Heart left ventricle (tissue), 16 donors: ENCODE measurements around the gene SLC29A2. TPM values are rescaled to one million over a fixed set of nuclear protein-coding genes. Genes with fewer than 3 reads are reported as not detected.

ENCODE experiments used
- ATAC-seq, 4 donors: fragments of 200-7000 bp; cut with Tn5 transposase; one replicate each; pipeline ENCODE4 v1.9.1; 2020 to 2022; ENCODE audit warnings: moderate library complexity in 4 of 4, mild to moderate bottlenecking in 3 of 4, moderate number of reproducible peaks in 1 of 4
- DNase-seq, 5 donors: peaks; one replicate each; pipeline ENCODE4 v3.0.0-alpha.2; 2020
- H3K27ac ChIP-seq, 12 donors: fragments of 200-600 bp; sonication (generic) in 4 of 12; one replicate each; pipeline versions ENCODE4 v1.5.0 to v1.8.0; 2016 to 2022; ENCODE audit warnings: mild to moderate bottlenecking in 2 of 12
- H3K27me3 ChIP-seq, 9 donors: fragments of 200-600 bp; sonication (generic) in 2 of 9; one replicate each; pipeline versions ENCODE4 v1.5.1 to v1.8.0; 2016 to 2022; ENCODE audit warnings: mild to moderate bottlenecking in 3 of 9
- H3K36me3 ChIP-seq, 9 donors: fragments of 200-600 bp; sonication (generic) in 2 of 9; one replicate each; pipeline versions ENCODE4 v1.5.0 to v1.8.0; 2018 to 2022; ENCODE audit warnings: mild to moderate bottlenecking in 2 of 9
- H3K4me1 ChIP-seq, 12 donors: fragments of 200-600 bp; sonication (generic) in 4 of 12; one replicate each; pipeline versions ENCODE4 v1.5.0 to v1.8.0; 2016 to 2022; ENCODE audit warnings: mild to moderate bottlenecking in 3 of 12
- H3K4me3 ChIP-seq, 12 donors: fragments of 200-600 bp; sonication (generic) in 4 of 12; one replicate each; pipeline versions ENCODE4 v1.5.0 to v1.8.0; 2017 to 2022; ENCODE audit warnings: mild to moderate bottlenecking in 9 of 12, moderate library complexity in 4 of 12
- H3K9me3 ChIP-seq, 12 donors: fragments of 200-600 bp; sonication (generic) in 4 of 12; one replicate each; pipeline versions ENCODE4 v1.5.0 to v1.8.0; 2016 to 2022; ENCODE audit warnings: mild to moderate bottlenecking in 1 of 12
- CTCF ChIP-seq, 12 donors: fragments of 200-600 bp; sonication (generic) in 4 of 12; IDR thresholded peaks; one replicate each; pipeline versions ENCODE4 v1.5.0 to v1.8.0; 2018 to 2022; ENCODE audit warnings: antibody characterized with exemption in 12 of 12, mild to moderate bottlenecking in 5 of 12
- POLR2A ChIP-seq, 2 donors: fragments of 450-650 bp; IDR thresholded peaks; one replicate each; pipeline ENCODE4 v1.6.1; 2017; ENCODE audit warnings: antibody characterized with exemption in 2 of 2, mild to moderate bottlenecking in 2 of 2, moderate library complexity in 2 of 2
- WGBS, 4 donors: extraction: QIAGEN DNeasy Blood & Tissue Kit in 2 of 4; methylation state at CpG; one replicate each; pipeline versions ENCODE4 v1.1.5 to v1.1.7; 2013 to 2018; 5-methylcytosine and 5-hydroxymethylcytosine counted together
- intact Hi-C, 10 donors: fragments of 100-400 bp; cut with DNase I; formaldehyde crosslinking; loops; one replicate each; pipeline versions ENCODE4 v1.11.1 to v1.14.2; 2022
- polyA plus RNA-seq, 2 donors: library from polyadenylated mRNA; stranded (reverse); fragments of 200-250 nt; gene quantifications; one replicate each; pipeline ENCODE4 v1.2.3, GENCODE V29; 2013
- total RNA-seq, 9 donors: library from RNA; depleted of rRNA in 2 of 9; stranded (reverse); fragments of >200 nt in 2 of 9; fragmentation: NEBNext Ultra II Directional in 3 of 9; extraction: Animal tissue kit (Norgen Biotek cat#: 25700) in 3 of 9; gene quantifications; one replicate each; pipeline versions ENCODE4 v1.1.0 to v1.2.4, GENCODE V29; 2016 to 2023
- donor health status: ischemic (EF 13 %, LVEDD 7.1; RV severe dilation, severe dysfunction).
- donor health status: healthy with polysubstance abuse.
- donor health status: DM: no; HTN: yes; CAD: no.
- donor health status: DM: no; HTN: no; CAD: no.
- donor health status: ischemic (EF 25% LVEDD 6.9; RV normal size, moderate dysfunction).
- donor health status: ischemic (EF 25% LVEDD 5.7; RV mildly dilated, moderate dysfunction).
- donor health status: healthy.
- donor health status: DM: yes; HTN: yes; CAD: no.
- donor health status: ischemic (EF 35%, LVEDD 5.7; RV mildly dilated, moderate dysfunction).
- donor health status: nonischemic (EF 11% LVEDD 7.7; RV severe dilation, severe dysfunction).
- donor health status: DM: yes; HTN: yes; CAD: no.
- donor health status: PGD.
- donor health status: ischemic (EF 29% LVEDD 5.4; RV normal size, mild dysfunction).
- donor health status: nonischemic (EF 23%, LVEDD 6.1; RV moderate dilation, normal function).

The SLC29A2 gene
- total and polyA plus RNA-seq, 11 donors, result 6.8 to 30.9 (median 13.1) TPM

GRCh38 chr11:66318600-66318970 is 53.0 kb downstream of the SLC29A2 start:
- 80 to 87% (median 82%) methylated on average over 3 of the region's 3 CpGs for WGBS, 4 donors
- H3K36me3 ChIP-seq, result no peaks in the 10 kb centered on the region
- no peak for ATAC-seq
- TF ChIP-seq POLR2A (IDR thresholded peaks at IDR 0.05) (no peak), CTCF (IDR thresholded peaks at IDR 0.05) (no peak)
- H3K4me3 ChIP-seq, result no peak overlapping the region
- intact Hi-C loops, result no loop called here
- peaks cover 0 to 44% (median 29%) of the 10 kb centered on the region in 12 donors for H3K4me1 ChIP-seq
- peak overlapping the region in 9 of 12 donors; percentile 47 to 94 (median 85) for H3K27ac ChIP-seq
- H3K27me3 ChIP-seq, result no peaks in the 10 kb centered on the region
- no peaks in the 10 kb centered on the region for H3K9me3 ChIP-seq
- peak in 1 of 5 donors; percentile 33 for DNase-seq

GRCh38 chr11:66317723-66318599 is 53.6 kb downstream of the SLC29A2 start:
- Histone ChIP-seq H3K27me3 (no peaks in the 10 kb centered on the region), H3K27ac (peak overlapping the region; percentile 51 to 94 (median 84)), H3K4me1 (peaks cover 0 to 51% (median 35%) of the 10 kb centered on the region in 12 donors), H3K4me3 (peak overlapping the region in 9 of 12 donors; percentile 54 to 66 (median 63)), H3K36me3 (no peaks in the 10 kb centered on the region), H3K9me3 (no peaks in the 10 kb centered on the region)
- intact Hi-C loops, result no loop called here
- DNase-seq (peak; percentile 52 to 76 (median 72)), ATAC-seq (peak in 3 of 4 donors; percentile 30 to 35 (median 32))
- TF ChIP-seq CTCF (IDR thresholded peaks at IDR 0.05) (no peak), POLR2A (IDR thresholded peaks at IDR 0.05) (no peak)
- WGBS, 4 donors, result 33 to 55% (median 39%) methylated on average over 11 to 16 of the region's 16 CpGs

GRCh38 chr11:66317322-66317722 is 54.2 kb downstream of the SLC29A2 start:
- Histone ChIP-seq H3K9me3 (no peaks in the 10 kb centered on the region), H3K4me1 (peaks cover 0 to 52% (median 34%) of the 10 kb centered on the region in 12 donors), H3K27me3 (no peaks in the 10 kb centered on the region), H3K4me3 (peak overlapping the region in 11 of 12 donors; percentile 42 to 66 (median 62)), H3K27ac (peak overlapping the region; percentile 51 to 94 (median 84)), H3K36me3 (no peaks in the 10 kb centered on the region)
- intact Hi-C loops, result no loop called here
- ATAC-seq (peak; percentile 11 to 31 (median 20)), DNase-seq (peak in 4 of 5 donors; percentile 60 to 77 (median 66))
- TF ChIP-seq CTCF (IDR thresholded peaks at IDR 0.05) (no peak), POLR2A (IDR thresholded peaks at IDR 0.05) (no peak)
- WGBS, 4 donors, result 5 to 21% (median 7%) methylated on average over 14 of the region's 14 CpGs; no CpG with 5 or more reads in 1 of the 4 donors

GRCh38 chr11:66316849-66317251 is 54.7 kb downstream of the SLC29A2 start, which contains the start of gene CD248:
CD248 (minus strand) TSS chr11:66317044; CDS start chr11:66317027, 17 bp downstream.
- Histone ChIP-seq H3K9me3 (no peaks in the 10 kb centered on the region), H3K27ac (peak within 1 kb of the TSS; percentile 51 to 94 (median 84)), H3K27me3 (no peaks in the 10 kb centered on the region), H3K36me3 (no peaks in the 10 kb centered on the region), H3K4me3 (peak within 1 kb of the TSS; percentile 39 to 66 (median 62)), H3K4me1 (peaks cover 0 to 52% (median 32%) of the 10 kb centered on the region in 12 donors)
- DNase-seq (peak; percentile 85 to 93 (median 88)), ATAC-seq (peak in 3 of 4 donors; percentile 36 to 62 (median 56))
- TF ChIP-seq POLR2A (IDR thresholded peaks at IDR 0.05), result peak in 1 of 2 donors; percentile 79
- TF ChIP-seq CTCF (IDR thresholded peaks at IDR 0.05), result no peak
- WGBS, 4 donors, result 0 to 11% (median 6%) methylated on average over 1 to 29 of the region's 29 CpGs
- intact Hi-C loops, result no loop called here
